Measurements from ENCODE around the gene TWF2.

Gene TWF2

DNA sequence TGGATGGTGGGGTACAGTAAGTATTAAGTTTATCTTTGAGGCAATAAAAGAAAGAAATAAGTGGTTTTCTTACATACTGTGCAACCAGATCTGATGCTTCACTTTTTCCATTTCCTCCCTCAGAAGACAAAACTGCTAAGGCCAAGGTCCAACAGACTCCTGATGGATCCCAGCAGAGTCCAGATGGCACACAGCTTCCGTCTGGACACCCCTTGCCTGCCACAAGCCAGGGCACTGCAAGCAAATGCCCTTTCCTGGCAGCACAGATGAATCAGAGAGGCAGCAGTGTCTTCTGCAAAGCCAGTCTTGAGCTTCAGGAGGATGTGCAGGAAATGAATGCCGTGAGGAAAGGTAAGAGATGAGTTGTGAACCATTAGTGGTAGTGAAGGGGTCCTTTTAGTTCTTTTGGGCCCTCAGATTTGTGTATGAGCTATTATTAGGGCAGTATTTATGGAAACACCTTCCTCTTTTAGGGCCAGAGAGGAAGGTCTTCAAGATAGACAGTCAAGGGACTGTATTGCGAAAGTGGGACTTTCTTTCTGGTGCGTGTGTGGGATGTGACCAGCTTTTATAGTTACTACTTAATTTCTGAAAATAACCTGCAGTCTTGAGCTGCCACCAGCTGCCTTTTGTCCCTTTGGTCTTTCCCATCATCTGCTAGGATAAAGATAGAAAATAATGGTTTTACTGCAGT is 36.4 kb downstream of the TWF2 start:
- DNase-seq (ENCODE audit: low read depth in 2 of 2): no peak

DNA sequence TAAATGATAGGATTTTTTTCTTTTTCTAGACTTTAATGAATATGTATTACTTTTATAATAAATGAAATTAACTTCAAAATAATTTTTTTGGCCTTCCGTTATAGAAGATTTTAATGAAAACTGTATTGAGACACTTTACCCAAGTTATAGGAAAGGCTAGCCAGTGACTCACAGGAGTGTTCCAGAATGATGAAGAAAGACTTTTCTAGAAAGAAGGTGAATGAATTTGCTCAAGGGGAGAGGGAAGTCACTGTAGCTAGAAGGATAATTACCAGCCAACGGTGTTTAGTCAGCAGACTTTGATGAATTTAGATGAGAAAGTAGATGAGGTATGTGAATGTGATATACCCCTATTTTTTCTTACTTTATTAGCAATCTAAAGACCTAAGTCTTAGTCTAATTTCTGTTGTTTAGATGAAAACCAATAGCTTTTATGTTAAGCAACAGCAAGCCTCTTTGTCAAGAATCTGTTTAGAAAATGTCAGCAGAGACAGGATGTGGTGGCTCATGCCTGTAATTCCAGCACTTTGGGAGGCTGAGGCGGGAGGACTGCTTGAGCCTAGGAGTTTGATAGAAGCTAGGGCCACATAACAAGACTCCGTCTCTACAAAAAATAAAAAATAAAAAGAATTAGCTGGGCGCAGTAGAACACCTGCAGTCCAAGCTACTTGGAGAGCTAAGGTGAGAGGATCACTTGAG is 37.8 kb downstream of the TWF2 start:
- DNase-seq (ENCODE audit: low read depth in 2 of 2): no peak

DNA sequence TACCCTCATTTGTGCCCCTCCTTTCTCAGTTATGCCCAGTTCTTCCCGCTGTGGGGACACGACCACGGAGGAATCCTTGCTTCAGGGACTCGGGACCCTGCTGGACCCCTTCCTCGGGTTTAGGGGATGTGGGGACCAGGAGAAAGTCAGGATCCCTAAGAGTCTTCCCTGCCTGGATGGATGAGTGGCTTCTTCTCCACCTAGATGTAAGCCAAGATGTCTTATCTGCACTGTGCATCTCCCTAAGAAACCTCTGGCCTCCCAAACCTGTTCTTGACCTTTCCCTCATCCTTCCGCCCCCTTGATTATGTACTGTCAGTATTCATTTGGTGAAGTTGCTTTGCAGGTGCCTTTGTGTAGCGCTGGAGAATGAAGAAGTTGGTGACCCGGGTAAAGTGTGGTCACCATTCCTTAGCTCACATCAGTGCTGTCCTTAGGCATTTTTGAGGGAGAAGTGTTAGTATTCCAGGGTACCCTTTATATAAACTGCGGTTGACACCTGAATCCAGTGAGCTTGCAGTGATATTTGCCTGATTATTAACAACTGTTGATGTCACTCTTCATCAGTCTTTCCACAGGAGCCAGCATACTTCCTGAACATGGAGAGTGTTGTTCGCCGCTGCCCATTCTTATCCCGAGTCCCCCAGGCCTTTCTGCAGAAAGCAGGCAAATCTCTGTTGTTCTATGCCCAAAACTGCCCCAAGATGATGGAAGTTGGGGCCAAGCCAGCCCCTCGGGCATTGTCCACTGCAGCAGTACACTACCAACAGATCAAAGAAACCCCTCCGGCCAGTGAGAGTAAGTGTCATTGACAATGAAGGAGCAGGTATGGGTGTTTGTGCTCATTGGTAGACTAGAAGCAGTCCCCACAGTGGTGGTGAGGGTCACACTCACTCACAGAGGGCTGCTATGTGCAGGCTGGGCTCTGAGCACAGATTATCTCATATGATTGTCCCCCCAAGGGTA is 40.0 kb downstream of the TWF2 start:
- no peak for DNase-seq (ENCODE audit: low read depth in 2 of 2)

DNA sequence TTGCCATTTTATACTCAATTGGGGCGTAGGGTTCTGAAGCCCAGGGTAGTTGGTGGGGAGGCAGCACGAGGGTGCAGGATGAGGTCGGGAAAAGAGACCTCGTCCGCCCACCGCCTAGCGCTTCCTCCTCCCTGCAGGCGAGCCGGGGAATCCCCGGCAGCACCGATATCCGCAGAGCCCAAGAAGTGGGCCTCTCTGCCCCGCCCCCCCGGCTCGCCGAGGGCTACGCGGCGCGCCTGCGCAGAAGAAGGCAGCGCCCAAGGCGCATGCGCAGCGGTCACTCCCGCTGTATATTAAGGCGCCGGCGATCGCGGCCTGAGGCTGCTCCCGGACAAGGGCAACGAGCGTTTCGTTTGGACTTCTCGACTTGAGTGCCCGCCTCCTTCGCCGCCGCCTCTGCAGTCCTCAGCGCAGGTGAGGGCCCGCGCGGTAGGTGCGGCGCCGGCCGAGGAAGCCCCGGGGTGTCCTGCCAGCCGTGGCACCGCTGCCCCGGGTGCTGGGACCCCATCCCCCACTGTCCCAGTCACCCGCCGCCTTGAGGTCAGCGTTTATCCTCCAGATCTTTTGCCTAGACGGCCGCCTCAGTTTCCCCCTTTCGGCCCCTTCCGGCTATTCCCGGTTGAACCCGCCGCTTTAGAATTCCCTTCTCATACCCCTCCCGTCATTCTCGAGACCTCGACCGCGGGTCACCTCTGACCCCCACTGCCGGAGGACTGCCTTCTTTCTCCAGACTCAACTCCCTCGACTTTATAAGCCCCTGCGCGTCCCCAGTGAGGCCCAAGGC is 40.9 kb downstream of the TWF2 start, which contains the start of gene ALAS1:
Gene ALAS1 (plus strand): TSS at position 319 of the 784 bp plus-strand sequence. CDS start 1,082 bp downstream, outside the sequence.
- peak; percentile 92 to 95 for DNase-seq (ENCODE audit: low read depth in 2 of 2)

DNA sequence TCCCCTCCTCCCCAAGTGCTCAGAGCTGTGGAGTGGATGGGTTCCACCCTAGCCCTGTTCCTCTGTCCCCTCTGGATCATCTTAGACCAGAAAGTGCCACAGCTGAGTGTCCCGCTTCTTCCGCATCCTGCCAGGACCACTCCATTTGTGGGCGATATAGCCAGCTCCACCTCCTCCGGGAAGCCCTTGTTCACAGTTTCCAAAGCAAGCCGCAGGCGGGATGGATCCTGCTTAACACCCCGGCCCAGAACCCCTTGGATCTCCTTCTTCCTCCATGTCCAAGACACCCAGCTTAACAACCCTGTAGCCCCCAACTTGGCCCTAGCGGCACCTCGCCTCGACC is 41.5 kb downstream of the TWF2 start:
- no peak for DNase-seq (ENCODE audit: low read depth in 2 of 2)

DNA sequence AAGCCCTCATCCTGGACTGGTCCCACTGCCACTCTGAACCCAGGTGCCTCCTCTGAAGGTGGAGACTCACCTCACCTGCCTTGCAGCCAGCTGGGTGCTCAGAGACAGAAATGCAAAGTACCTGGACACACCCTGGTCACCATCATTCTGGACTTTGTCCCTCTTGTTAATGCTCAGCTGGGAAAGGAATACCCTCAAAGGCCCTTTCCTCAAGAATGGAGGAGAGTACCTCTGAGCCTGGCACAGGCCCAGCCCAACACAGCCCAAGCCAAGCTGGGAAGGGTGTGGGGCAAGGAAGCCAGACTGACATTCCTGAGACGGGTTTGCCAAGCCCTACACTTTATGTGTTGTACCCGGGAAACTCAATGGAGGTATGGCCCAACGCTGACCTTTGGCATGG is 42.0 kb downstream of the TWF2 start:
- DNase-seq (ENCODE audit: low read depth in 2 of 2): no peak

DNA sequence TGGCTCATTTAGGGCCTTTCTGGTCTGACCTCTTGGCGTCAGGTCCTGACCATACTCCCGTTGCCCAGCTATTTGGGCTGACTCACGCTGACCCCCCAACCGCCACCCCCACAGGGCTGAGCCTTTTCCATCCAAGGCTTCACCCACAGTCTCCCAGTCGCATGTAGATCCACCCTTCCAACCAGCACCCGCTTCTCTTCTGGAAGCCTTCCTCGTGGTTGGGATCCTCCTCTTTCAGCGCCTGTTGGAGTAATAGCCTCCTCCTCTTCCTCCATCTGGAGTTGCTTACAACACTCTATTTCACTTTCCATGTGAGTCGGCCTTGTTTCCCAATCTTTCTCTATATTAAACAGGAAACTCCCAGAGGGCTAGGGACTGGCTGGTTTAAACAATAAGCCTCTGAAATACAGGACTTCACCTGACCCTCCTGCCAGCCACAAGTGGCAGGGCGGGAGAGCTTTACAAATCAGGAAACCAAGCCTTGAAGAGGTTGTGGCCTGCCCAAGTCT is 43.1 kb downstream of the TWF2 start:
- no peak for DNase-seq (ENCODE audit: low read depth in 2 of 2)

DNA sequence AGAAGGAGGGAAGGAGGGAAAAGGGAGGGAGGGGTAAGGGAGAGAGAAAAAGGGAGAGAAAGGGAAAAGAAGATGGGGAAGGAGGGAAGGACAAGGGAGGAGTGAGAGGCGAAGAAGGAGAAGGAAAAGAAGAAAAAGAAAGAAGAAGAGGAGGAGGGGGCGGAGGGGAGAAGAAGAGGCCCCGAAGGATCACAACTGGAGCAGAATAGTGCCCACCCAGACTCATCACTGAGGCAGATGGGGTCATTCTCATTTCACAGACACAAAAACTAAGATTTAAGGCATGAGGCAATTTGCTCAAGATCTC is 43.7 kb downstream of the TWF2 start:
- no peak for DNase-seq (ENCODE audit: low read depth in 2 of 2)

DNA sequence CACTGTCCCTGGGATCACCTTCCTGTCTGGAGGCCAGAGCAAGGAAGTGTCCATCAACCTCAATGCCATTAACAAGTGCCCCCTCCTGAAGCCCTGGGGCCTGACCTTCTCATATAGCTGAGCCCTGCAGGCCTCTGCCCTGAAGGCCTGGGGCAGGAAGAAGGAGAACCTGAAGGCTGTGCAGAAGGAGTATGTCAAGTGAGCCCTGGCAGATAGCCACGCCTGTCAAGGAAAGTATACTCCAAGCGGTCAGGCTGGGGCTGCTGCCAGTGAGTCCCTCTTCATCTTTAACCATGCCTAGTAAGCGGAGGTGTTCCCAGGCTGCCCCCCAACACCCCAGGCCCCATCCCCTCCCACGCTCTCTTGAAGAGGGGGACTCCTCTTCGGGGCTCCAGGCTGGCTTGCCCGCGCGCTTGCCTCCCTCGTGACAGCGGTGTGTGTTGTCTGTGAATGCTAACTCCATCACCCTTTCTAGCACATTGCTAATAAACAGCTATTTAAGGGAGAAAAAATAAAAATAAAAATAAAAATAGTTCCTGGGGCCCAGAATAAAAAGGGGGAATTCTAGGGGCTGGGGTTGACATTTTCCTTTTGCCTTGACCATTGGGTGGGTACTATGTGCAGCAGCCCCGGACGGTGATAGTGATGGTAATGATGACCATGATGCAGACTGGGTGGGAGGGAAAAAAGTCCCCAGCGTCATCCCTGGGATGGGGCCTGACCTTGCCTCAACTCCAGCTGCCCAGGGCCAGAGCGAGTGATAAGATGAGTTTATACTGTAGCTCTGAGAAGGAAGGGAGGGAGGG is 44.3 kb downstream of the TWF2 start:
- no peak for DNase-seq (ENCODE audit: low read depth in 2 of 2)

DNA sequence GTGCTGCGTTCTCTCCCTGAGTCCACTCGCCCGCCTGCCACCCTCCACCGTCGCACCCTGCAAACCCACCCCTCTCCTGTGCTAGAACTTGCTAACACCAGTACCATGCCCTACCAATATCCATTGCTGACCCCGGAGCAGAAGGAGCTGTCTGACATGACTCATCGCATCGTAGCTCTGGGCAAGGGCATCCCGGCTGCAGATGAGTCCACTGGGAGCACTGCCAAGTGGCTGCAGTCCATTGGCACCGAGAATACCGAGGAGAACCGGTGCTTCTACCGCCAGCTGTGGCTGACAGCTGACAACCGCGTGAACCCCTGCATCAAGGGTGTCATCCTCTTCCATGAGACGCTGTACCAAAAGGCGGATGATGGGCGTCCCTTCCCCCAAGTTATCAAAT is 45.9 kb downstream of the TWF2 start:
- no peak for DNase-seq (ENCODE audit: low read depth in 2 of 2)

DNA sequence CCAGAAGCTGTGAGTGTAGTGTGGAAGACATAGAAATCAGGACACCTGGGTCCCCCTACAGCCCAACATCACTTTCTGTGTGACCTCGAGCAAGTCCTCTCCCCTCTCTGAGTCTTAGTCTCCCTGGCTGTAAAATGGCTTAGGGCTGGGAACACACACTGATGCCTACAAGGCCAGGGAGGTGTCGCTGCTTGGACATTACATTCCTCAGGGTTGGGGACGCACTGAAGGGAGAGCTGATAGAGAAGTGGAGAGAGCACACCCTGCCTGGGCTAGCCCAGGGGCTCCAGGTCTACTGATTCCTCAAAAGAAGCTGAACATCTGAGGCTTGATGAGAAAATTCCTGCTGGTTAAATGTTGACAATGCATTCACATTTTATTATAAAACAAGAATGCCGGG is 47.3 kb downstream of the TWF2 start:
- no peak for DNase-seq (ENCODE audit: low read depth in 2 of 2)

DNA sequence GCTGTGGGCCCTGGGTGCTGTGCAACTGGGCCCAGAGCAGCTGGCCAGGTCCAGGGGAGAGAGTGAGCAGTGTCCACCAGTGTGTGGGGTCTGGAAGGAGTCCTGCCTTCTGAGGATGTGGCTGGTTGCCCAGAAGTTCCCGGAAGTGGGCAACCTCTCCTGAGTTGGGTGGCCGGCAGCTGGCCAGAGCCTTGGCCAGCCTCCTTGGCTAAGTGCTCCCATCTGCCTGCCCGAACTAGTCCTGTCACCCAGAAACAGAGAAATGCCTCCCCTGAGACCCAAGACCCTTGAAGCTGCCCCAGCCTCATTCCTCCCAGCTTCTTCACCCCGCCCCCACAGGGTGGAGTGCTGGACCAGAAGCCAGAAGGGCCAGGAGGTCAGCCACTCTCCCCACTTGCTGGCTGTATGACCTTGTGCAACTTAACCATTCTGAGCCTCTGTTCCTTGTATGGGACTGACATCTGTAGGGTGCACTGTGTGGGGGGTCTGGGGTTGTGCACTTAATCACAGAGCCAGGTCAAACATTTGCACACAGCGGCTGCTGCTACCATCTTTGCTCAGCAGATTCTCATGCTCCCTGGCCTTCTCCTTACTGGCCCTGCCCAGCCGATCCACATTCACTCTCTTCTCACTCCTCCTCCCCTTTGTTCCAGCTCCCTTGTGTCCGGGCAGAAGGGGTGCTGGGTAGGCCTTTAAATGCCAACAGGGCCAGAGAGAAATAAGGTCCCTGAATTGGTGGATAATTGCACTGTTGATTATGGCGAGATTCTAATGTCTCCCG is 48.5 kb downstream of the TWF2 start:
- no peak for DNase-seq (ENCODE audit: low read depth in 2 of 2)

DNA sequence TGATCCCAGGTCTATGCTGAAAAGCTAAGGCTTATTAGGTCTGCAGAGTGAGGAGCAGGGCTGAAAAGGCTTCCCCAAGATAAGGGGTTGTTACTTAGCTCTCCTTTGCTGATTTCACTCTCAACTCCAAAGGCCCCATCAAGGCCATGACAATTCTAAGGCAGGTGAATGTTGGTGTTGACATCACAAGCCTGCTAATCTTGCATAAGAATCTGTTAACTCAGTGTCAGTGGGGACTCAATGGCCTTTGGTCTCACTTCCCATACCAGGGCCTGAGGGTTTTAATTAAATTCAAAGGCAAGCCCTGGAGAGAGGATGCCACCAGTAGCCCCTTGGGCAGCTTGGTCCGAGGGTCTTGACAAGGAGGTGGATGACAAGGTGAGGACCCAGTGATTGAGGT is 50.4 kb downstream of the TWF2 start:
- DNase-seq (ENCODE audit: low read depth in 2 of 2): no peak

DNA sequence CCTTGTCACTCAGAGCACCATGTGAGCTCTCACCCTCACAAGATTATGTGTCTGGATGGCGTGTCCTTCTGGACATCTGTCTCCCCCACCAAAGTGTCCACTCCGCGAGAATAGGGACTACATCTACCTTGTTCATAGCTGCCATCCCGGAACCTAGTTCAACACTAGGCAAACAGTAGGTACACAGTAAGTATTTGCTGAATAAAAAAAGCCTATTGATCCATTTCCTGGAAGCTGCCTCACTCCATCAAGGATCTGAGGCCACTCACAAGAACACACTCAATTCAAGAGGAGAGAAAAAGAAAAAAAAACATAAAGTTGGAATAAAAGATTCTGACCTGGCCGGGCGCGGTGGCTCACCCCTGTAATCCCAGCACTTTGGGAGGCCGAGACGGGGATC is 52.2 kb downstream of the TWF2 start:
- DNase-seq (ENCODE audit: low read depth in 2 of 2): no peak

DNA sequence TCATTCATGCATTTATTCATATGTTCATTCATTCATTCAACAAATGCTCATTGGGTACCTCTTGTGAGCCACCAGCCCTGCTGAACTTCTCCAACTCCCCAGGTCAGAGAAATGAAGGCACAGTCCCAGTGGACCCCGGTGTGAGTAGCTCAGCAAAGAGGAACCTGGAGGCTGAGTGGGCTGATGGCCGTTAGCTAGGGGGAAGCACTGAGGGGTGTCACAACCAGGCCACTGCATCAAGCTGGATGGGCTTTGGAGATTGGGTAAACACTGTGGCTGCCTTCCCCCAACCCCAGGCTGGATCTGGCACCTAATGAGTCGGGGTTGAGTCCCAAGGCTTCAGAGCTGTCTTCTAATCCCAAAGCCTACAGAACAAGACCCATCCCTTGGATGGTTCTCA is 53.1 kb downstream of the TWF2 start:
- DNase-seq (ENCODE audit: low read depth in 2 of 2): no peak

DNA sequence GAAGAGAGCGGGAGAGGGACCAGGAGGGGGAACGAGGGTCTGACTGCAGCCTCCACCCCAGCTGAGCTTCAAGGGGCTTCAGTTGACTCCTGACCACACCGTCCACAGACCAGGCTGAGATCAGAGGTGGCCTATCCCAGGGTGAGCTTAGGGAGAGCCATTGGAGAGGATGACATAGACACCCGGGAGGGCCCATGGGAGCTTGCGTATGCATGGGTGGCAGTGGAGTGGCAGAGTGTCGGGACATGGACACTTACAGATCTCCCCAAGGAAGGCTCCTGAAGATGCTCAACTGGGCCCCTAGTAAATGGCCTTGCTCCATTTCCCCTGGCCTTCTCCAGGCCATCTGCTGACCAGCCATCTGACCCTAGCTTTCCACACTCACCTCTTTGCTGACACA is 53.6 kb downstream of the TWF2 start:
- DNase-seq (ENCODE audit: low read depth in 2 of 2): no peak

DNA sequence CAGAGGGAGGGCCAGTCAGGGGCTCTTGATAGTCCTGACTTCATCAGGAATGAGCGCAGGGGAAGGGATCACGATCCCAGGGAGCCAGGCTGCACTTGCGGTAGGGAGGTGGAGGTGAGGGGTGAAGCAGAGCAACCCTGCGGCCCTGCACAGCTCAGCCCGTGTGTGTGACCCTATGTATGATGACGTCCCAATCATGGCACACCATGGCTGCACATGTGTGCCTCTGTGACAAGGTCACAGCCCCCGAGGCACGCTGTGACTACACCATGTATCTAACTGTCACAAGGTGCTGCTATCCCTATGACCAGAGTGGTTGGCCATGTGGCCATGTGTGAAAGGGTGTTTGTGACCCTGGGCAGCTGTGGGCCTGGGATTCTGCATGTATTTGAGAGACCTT is 54.3 kb downstream of the TWF2 start:
- no peak for DNase-seq (ENCODE audit: low read depth in 2 of 2)

DNA sequence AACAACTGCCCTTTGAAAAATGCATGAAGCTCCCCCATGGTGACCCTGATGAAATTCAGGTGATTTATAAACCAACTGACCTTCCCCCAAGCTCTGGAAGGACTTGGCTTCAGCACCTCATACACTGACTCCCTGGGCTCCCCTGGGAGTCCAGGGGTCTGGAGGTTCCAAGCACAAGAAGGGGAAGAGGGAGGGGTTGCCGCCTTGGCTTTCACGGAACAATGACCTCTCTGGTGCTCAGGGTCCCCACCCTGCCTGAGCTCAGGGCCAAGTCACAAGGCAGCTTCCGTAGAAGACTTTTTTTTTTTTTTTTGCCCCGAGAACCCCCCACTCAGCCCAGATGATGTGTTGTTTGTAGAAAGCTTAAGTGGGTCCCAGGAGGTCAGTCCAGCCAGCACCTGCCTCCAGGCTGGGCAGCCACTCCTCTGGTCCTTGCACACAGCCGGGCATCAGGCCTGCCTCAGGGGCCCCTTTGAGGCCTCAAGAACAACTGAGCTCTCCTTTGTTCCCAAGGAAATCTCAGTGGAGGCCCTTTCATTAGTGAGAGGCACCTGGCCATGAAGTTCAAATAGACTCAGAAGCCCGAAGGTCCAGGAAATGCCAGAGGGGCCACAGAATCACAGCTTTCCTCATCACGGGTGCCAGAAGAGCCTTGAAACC is 55.0 kb downstream of the TWF2 start:
- DNase-seq (ENCODE audit: low read depth in 2 of 2): no peak

DNA sequence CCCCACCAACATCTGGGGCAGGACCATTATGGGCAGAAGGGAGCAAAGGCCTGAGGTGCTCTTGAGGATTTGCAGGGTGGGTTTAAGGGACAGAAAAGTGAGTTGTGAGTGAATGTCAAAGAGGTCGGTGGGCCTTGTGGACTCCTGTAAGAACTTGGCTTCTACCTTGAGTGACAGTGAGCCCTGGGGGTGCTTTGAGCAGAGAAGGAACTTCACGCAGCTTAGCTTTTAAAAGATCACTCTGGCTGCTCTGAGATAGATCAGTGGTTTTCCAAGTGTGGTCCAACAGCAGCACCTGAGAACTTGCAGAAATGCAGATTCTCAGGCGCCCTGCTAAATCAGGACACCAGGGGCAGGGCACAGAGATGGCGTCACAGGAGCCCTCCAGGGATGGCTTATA is 56.3 kb downstream of the TWF2 start:
- DNase-seq (ENCODE audit: low read depth in 2 of 2): no peak

DNA sequence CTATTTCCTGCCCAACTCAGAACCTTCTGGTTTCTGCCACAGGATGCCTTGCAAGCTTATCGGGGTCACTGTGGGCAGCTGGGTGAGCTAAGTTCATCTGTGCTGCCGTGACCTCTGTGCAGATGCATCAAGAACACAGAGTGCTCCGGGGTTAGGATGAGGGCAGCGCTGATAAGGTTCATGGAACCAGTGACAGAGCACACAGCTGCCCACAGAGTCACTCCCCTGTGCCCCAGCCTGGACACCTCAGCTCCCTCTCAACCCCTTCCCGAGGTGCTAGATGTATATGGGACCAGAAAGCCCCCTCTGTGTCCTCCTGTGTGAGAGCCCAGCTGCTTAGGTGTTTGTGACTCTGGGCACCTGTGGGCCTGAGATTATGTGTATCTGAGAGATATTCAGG is 56.8 kb downstream of the TWF2 start:
- no peak for DNase-seq (ENCODE audit: low read depth in 2 of 2)

Data from activated CD4-positive, alpha-beta T cell treated with anti-CD3 and anti-CD28 coated beads for 24 hours (primary cell).